ENCODE data around the gene C1QTNF1.
A peak's percentile ranks its signal among the peaks of the same experiment; 100 is the strongest.

C1QTNF1 gene

GRCh38 chr17:79042421-79043190 lies 18.6 kb downstream of the C1QTNF1 start:
- DNase-seq, result no peak

GRCh38 chr17:79043191-79043930 lies 19.4 kb downstream of the C1QTNF1 start:
- DNase-seq, result no peak

GRCh38 chr17:79043931-79044320 lies 20.0 kb downstream of the C1QTNF1 start:
- no peak for DNase-seq

- no peak for DNase-seq
Observed at GRCh38 chr17:79044462-79044861, 20.5 kb downstream of the C1QTNF1 start.

GRCh38 chr17:79045001-79045729 lies 21.2 kb downstream of the C1QTNF1 start:
- DNase-seq, result no peak

- peak; percentile 56 for DNase-seq
Observed at GRCh38 chr17:79045842-79046196, 21.9 kb downstream of the C1QTNF1 start.

GRCh38 chr17:79046197-79046915 lies 22.4 kb downstream of the C1QTNF1 start:
- peak; percentile 76 for DNase-seq

GRCh38 chr17:79046916-79047280 lies 22.9 kb downstream of the C1QTNF1 start:
- peak; percentile 75 for DNase-seq

- DNase-seq, result no peak
Observed at GRCh38 chr17:79047291-79047920, 23.4 kb downstream of the C1QTNF1 start.

GRCh38 chr17:79047923-79048825 lies 24.2 kb downstream of the C1QTNF1 start:
- no peak for DNase-seq

- DNase-seq, result no peak
Observed at GRCh38 chr17:79048826-79049755, 25.1 kb downstream of the C1QTNF1 start.

- no peak for DNase-seq
Observed at GRCh38 chr17:79049821-79050220, 25.9 kb downstream of the C1QTNF1 start.

GRCh38 chr17:79050551-79050950 lies 26.6 kb downstream of the C1QTNF1 start:
- peak; percentile 66 for DNase-seq

- no peak for DNase-seq
Observed at GRCh38 chr17:79051306-79051705, 27.3 kb downstream of the C1QTNF1 start.

- no peak for DNase-seq
Observed at GRCh38 chr17:79052131-79052530, 28.2 kb downstream of the C1QTNF1 start.

GRCh38 chr17:79053251-79053925 lies 29.4 kb downstream of the C1QTNF1 start:
- DNase-seq, result no peak

- DNase-seq, result no peak
Observed at GRCh38 chr17:79054200-79054960, 30.4 kb downstream of the C1QTNF1 start.

GRCh38 chr17:79055197-79055596 lies 31.2 kb downstream of the C1QTNF1 start:
- DNase-seq, result no peak
